Measurements from ENCODE around the gene MRPS27.
"Not testable (repeated sequence)": the region's sequence is repeated elsewhere in the genome, so short reads cannot be mapped to it uniquely, and the experiment has no call there.

Gene MRPS27

GRCh38 chr5:72325566-72326305 is 5.7 kb upstream of the MRPS27 start:
- no peak for DNase-seq

DNA sequence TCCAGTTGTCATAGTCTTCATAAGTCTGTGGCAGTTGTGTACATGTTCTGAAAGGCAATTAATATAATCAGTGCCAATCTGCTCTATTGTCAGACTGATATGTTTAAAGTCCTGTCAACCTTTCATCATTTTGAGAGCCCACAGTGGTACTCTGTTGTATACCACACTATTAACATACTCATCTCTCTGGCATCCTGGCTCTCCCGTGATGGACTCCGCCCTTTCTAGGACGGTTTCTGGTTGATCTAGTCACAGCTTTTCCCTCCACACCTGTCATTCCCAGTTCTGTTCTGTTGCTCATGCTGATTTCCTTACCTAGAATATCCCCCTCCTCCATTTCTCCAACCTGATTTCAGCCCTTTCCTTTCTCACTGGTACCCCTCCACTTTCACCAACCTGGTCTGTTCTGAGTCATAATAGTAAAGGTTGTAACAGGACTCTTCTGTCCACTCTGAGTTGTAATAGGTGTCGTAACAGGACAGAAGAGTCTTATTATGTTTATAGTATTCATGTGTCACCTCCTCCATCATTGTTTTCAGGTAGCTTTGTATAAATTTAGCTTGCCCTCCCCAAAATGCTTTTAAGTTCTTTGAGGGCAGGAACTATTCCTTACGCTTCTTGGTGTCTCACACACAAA is 4.3 kb upstream of the MRPS27 start:
- no peak for DNase-seq

DNA sequence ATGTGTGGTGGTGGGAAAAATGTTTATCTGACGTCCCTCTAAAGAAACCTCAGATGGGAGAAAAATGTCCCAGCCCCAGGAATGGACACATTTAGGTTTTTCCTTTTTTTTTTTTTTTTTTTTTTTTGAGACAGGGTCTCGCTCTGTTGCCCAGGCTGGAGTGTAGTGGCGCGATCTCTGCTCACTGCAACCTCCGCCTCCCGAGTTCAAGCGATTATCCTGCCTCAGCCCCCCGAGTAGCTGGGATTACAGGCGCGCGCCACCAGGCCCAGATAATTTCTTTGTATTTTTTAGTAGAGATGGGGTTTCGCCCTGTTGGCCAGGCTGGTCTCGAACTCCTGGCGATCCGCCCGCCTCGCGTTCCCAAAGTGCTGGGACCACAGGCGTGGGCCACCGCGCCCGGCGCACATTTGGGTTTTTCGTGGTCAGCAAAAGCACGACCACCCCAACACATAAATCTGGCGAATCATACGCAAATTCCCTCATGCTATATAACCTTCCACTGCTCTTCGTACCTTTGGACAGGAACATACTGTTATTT is 535 bp downstream of the MRPS27 start:
- not testable (repeated sequence) for DNase-seq

GRCh38 chr5:72314571-72315172 is 5.4 kb downstream of the MRPS27 start:
- DNase-seq = no peak

GRCh38 chr5:72313141-72313540 is 6.9 kb downstream of the MRPS27 start:
- no peak for DNase-seq

GRCh38 chr5:72308853-72309191 is 11.2 kb downstream of the MRPS27 start:
- no peak for DNase-seq

DNA sequence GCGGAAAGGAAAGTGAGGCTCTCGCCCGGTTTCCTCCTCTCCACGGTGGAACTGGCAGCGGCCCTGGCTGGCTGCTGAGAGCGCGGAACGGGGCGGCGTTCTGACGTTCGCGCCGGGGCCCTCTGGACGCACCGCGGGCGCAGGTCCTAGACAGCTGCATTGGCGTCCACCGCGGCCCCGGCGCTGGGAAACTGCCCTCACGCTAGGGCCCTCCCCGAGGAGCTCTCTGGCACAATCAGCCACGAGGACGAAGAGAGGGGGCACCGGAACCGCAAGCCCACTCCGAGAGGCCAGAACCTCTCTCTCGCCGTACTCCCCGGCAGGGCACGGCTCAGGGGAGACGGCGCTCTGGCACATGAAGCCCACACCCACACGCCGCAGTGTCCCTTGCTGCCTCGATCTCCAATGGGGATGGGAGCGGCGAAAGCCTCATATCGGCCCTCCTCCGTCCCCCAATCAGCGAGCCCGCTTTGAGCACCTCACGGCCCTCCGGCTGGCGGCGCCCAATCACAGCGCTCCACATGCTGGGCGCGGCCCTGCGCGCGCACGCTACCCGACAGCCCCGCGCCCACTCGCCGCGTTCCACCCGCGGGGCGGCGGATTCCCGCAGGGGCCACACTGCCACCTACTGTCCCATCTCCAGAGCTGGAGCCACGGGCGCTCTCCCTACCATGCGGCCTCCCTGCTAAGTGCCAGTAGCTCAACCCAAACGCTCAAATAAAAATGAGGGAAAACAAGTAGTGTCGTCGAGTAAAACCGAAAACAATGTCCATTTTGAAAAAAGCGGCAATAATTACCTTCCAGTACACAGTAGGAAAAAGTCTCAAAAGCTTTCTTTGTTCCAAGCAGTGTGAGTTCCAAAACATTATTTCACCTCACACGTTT is 11.8 kb downstream of the MRPS27 start:
- DNase-seq = peak; percentile 91 to 97 (median 94)

GRCh38 chr5:72307573-72307967 is 12.5 kb downstream of the MRPS27 start:
- DNase-seq = no peak

DNA sequence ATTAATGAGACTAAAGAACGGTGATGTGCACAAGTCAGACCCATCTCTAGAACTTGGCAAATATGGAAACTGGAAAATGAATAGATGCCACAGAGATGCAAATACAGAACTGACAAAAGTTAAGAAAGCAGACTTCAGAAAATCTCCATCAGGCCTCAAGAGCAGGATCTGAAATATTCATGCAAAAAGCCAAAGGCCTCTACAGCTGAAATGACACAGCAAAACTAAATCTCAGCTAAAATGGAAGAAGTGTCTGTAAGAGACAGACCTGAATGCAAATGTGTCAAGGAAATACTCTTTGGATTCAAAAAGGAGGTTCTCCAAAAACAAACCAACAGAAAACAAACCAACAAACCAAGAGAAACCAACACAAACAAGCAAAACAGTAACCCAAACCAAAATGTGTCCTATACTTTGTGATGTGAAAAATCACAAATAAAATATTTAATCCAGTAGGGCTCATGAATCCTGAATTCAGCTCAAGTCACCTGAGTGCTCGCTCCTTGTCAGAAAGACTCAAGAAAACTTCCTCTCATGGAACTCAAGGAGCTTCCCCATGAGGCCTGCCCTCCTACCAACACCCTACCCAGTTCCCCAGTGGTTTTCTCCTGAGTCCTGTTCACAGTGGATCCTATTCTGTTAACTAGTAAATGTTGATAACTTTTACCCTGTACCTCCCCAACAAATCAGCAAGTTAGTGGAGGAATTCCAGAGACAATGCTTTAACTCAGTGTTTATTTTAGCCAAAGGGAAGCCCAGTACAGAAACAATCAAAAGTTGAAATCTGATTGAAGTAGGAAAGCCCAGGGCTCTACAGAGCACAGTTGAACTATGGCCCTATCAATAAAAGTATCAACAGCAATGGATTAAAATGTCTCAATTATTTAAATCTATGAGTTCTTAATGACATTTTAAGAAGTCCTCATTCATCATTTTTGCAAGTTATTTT is 14.6 kb downstream of the MRPS27 start:
- no peak for DNase-seq

DNA sequence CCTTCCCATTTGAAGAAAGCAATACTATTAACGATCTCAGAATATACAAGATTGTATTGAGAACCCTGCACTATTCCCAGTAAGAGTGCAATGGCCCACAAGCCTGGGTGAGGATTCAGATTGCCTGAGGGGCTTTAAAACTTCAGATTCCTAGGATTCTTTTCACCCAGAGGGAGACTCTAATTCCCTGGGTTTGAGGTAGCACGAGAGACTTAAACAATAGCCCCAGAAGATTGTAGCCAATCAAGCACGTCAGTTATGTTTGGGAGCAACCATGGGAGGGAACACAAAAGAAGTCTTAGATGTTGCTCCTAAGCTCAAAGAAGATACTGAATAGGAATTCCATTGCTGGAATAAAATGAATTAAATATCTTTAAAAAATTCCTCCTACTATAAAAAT is 17.9 kb downstream of the MRPS27 start:
- DNase-seq = no peak

DNA sequence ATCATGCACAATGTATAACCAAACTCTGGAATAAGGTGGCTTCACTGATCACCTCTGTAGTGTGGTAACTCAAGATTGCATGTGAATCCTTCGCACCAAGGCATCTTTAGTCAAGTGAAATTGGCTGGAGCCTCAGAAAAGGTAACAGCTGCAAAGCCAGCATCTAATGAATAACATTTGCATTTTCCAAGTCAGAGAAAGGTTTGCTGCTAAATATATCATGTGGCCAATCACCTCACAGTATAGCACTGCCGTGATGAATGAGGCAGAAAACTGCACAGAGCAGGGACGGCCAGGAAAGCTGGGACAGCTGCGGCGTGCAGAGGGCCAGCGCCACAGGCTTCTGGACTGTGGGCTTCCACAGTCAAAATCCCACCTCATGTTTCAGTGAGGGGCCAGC is 18.5 kb downstream of the MRPS27 start:
- no peak for DNase-seq

DNA sequence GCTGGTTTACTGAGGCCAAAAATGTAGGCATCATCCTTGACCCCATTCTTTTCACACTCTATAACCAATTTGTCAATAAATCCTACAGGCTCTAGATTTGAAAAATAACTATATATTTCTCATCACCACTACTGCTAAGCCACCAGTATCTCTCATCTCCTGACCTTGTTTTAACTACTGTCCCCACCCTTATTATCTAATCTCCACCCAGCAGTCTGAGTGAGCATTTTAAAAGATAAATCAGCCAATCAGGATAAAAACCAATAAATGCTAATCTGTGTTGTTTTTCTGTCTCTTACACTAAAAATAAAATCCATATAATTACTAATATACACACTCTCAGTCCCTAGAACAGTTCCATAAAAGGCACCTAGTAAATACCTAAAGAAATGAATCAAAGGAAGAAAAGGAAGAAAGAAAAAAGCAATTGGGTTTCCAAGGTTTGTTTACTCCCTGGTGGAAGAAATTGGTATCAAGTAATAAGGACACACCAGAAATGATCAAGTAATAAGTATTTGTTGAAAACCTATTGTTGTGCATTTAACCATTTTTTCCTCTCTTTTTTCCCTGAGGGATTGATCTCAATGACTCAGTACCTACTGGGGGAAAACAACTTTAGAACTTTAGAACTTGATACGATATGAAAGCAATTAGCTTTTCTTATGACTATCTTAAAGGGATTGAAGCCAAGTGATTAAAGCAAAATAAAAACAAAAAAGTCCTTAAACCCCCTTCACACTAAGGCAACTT is 19.3 kb downstream of the MRPS27 start:
- no peak for DNase-seq

DNA sequence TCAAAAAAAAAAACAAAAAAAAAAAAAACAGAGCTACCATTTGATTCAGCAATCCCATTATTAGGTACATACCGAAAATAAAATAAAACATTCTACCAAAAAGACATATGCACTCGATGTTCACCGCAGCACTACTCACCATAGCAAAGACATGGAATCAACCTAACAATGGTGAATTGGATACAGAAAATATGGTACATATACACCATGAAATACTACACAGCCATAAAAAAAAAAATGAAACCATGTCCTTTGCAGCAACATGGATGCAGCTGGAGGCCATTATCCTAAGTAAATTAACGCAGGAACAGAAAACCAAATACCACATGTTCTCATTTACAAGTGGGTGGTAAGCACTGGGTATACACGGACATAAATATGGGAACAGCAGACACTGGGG is 21.3 kb downstream of the MRPS27 start:
- DNase-seq = no peak

- not testable (repeated sequence) for DNase-seq
Observed at GRCh38 chr5:72298136-72298535, 21.9 kb downstream of the MRPS27 start.

GRCh38 chr5:72296256-72296655 is 23.8 kb downstream of the MRPS27 start:
- no peak for DNase-seq

DNA sequence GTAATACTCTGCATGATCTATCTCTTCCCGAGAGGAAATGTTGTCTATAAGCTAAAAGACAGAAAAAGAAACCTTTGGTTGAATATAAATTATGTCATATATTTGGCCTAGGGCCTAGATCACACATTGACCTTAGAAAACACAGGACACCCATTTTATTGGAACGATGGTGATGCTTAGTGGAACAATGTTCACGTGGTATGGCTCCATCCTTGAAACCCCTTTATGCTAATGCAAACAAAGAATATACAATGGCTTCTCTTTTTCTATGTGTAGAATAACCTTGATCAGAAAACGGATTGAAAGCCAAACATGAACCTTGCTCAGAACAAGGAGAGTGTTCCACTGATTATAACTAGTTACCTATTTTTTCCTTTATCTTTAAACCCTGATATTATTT is 24.5 kb downstream of the MRPS27 start:
- DNase-seq = no peak

GRCh38 chr5:72294473-72294872 is 25.6 kb downstream of the MRPS27 start:
- no peak for DNase-seq

- no peak for DNase-seq
Observed at GRCh38 chr5:72293495-72294055, 26.5 kb downstream of the MRPS27 start.

DNA sequence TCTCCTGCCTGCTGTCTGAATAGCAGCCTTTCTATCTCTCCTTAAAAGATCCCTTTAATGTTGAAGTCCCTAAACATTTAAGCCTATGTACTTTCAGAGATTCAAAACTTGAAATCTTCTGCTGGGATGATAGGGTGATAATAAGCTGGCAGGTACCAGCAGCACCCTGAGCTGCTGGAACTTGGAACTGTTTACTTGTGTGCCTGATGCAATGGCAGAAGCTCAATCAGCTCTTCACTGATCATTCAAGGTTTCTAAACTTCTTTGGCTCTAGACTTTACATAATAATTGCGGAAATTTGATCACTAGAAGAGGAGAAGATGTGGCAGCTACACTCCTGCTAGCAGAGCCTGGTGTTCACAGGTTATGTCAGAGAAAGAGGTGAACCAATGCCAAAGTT is 27.6 kb downstream of the MRPS27 start:
- DNase-seq = no peak

- no peak for DNase-seq
Observed at GRCh38 chr5:72291601-72292000, 28.4 kb downstream of the MRPS27 start.

Measured in T-helper 1 cell (primary cell).